ENCODE data around the gene SZT2.
A peak's percentile ranks its signal among the peaks of the same experiment; 100 is the strongest.
"Not testable (repeated sequence)": the region's sequence is repeated elsewhere in the genome, so short reads cannot be mapped to it uniquely, and the experiment has no call there.

The SZT2 gene

GRCh38 chr1:43463479-43463878, 73.8 kb downstream of the SZT2 start:
- peak; percentile 35 for DNase-seq (ENCODE audit: low read depth)
- no peak for TF ChIP-seq CTCF (conservative IDR thresholded peaks at IDR 0.05; ENCODE audit: low read depth, low read length)
- H3K4me3 ChIP-seq (ENCODE audit: low read depth, low read length), result no peak overlapping the region

- TF ChIP-seq CTCF (conservative IDR thresholded peaks at IDR 0.05; ENCODE audit: low read depth, low read length), result no peak
- DNase-seq (ENCODE audit: low read depth), result no peak
- H3K4me3 ChIP-seq (ENCODE audit: low read depth, low read length), result no peak overlapping the region
These were observed 75.2 kb downstream of the SZT2 start for GRCh38 chr1:43464681-43465504.

- no peak for TF ChIP-seq CTCF (conservative IDR thresholded peaks at IDR 0.05; ENCODE audit: low read depth, low read length)
- DNase-seq (ENCODE audit: low read depth), result no peak
These were observed 75.9 kb downstream of the SZT2 start for GRCh38 chr1:43465505-43466067.

GRCh38 chr1:43466403-43466802, 76.7 kb downstream of the SZT2 start:
- no peak overlapping the region for H3K4me3 ChIP-seq (ENCODE audit: low read depth, low read length)
- TF ChIP-seq CTCF (conservative IDR thresholded peaks at IDR 0.05; ENCODE audit: low read depth, low read length), result no peak
- DNase-seq (ENCODE audit: low read depth), result peak; percentile 37

More at GRCh38 chr1:43465505-43466067, 75.9 kb downstream of the SZT2 start:
- H3K4me3 ChIP-seq (ENCODE audit: low read depth, low read length), result no peak overlapping the region

GRCh38 chr1:43468414-43468813, 78.7 kb downstream of the SZT2 start:
- DNase-seq (ENCODE audit: low read depth), result peak; percentile 15
- no peak for TF ChIP-seq CTCF (conservative IDR thresholded peaks at IDR 0.05; ENCODE audit: low read depth, low read length)
- H3K4me3 ChIP-seq (ENCODE audit: low read depth, low read length), result no peak overlapping the region

- no peak for TF ChIP-seq CTCF (conservative IDR thresholded peaks at IDR 0.05; ENCODE audit: low read depth, low read length)
- DNase-seq (ENCODE audit: low read depth), result no peak
- no peak overlapping the region for H3K4me3 ChIP-seq (ENCODE audit: low read depth, low read length)
These were observed 80.2 kb downstream of the SZT2 start for GRCh38 chr1:43469932-43470331.

GRCh38 chr1:43472087-43472462, 82.4 kb downstream of the SZT2 start:
- no peak overlapping the region for H3K4me3 ChIP-seq (ENCODE audit: low read depth, low read length)
- TF ChIP-seq CTCF (conservative IDR thresholded peaks at IDR 0.05; ENCODE audit: low read depth, low read length), result no peak
- DNase-seq (ENCODE audit: low read depth), result no peak

GRCh38 chr1:43472463-43473151, 82.9 kb downstream of the SZT2 start:
- DNase-seq (ENCODE audit: low read depth), result peak; percentile 62
- not testable (repeated sequence) for H3K4me3 ChIP-seq (ENCODE audit: low read depth, low read length)
